ENCODE results near the gene TCF15. TPM values are rescaled to one million over a fixed set of nuclear protein-coding genes. Genes with fewer than 3 reads are reported as not detected.
"Not testable (repeated sequence)": the region's sequence is repeated elsewhere in the genome, so short reads cannot be mapped to it uniquely, and the experiment has no call there.

The TCF15 gene
- total RNA-seq, 1 donor from 2014 or later: not detected

- H4K20me1 ChIP-seq (ENCODE audit: insufficient read depth, low read length): peaks cover 24% of the 10 kb centered on the region
- H3K9me3 ChIP-seq (ENCODE audit: insufficient read depth, low read depth, low read length): no peaks in the 10 kb centered on the region
- peak overlapping the region; percentile 66 for H2AFZ ChIP-seq (ENCODE audit: low read depth, low read length)
- no peak overlapping the region for H3K4me3 Mint-ChIP-seq (ENCODE audit: unreplicated experiment)
- no peak overlapping the region for H3K27ac Mint-ChIP-seq (ENCODE audit: unreplicated experiment)
- no peak overlapping the region for H3K4me3 ChIP-seq (ENCODE audit: insufficient read depth, low read depth, low read length)
- DNase-seq (ENCODE audit: low read depth): no peak
- no peaks in the 10 kb centered on the region for H3K27me3 ChIP-seq (ENCODE audit: insufficient read depth, low read length)
- no peaks in the 10 kb centered on the region for H3K4me1 Mint-ChIP-seq (ENCODE audit: low read depth, unreplicated experiment)
- H3K9me3 Mint-ChIP-seq (ENCODE audit: unreplicated experiment): peaks cover 3% of the 10 kb centered on the region
- FAIRE-seq: no peak
- TF ChIP-seq CTCF (IDR thresholded peaks at IDR 0.05; ENCODE audit: insufficient read depth, low read depth, low read length): no peak
- peak; percentile 31 for TF ChIP-seq EZH2 (IDR thresholded peaks at IDR 0.05; ENCODE audit: insufficient read depth, low read length)
- H3K4me1 ChIP-seq (ENCODE audit: insufficient read depth, low read length): no peaks in the 10 kb centered on the region
- H3K27ac ChIP-seq (ENCODE audit: low read depth, low read length): no peak overlapping the region
- peaks cover 10% of the 10 kb centered on the region for H3K36me3 Mint-ChIP-seq (ENCODE audit: low read depth, unreplicated experiment)
- peak overlapping the region; percentile 67 for H3K4me2 ChIP-seq (ENCODE audit: low read length)
- peaks cover 9% of the 10 kb centered on the region for H3K36me3 ChIP-seq (ENCODE audit: insufficient read depth, low read length)
- peaks cover 10% of the 10 kb centered on the region for H3K79me2 ChIP-seq (ENCODE audit: insufficient read depth, low read length)
- H3K9ac ChIP-seq (ENCODE audit: low read length): peak overlapping the region; percentile 14
- peaks cover 15% of the 10 kb centered on the region for H3K27me3 Mint-ChIP-seq (ENCODE audit: low read depth, unreplicated experiment)
These were observed 32.5 kb upstream of the TCF15 start for GRCh38 chr20:642398-643174.

GRCh38 chr20:642013-642397 is 31.9 kb upstream of the TCF15 start:
- not testable (repeated sequence) for H3K4me3 ChIP-seq (ENCODE audit: insufficient read depth, low read depth, low read length); H3K4me1 Mint-ChIP-seq (ENCODE audit: low read depth, unreplicated experiment)

GRCh38 chr20:641516-641875 is 31.4 kb upstream of the TCF15 start:
- Mint-ChIP-seq H3K36me3 (ENCODE audit: low read depth, unreplicated experiment) (peaks cover 1% of the 10 kb centered on the region), H3K4me3 (ENCODE audit: unreplicated experiment) (no peak overlapping the region), H3K27me3 (ENCODE audit: low read depth, unreplicated experiment) (peaks cover 21% of the 10 kb centered on the region), H3K27ac (ENCODE audit: unreplicated experiment) (no peak overlapping the region), H3K9me3 (ENCODE audit: unreplicated experiment) (peaks cover 3% of the 10 kb centered on the region), H3K4me1 (ENCODE audit: low read depth, unreplicated experiment) (no peaks in the 10 kb centered on the region)
- no peak overlapping the region for H3K4me3 ChIP-seq (ENCODE audit: insufficient read depth, low read depth, low read length)
- peaks cover 13% of the 10 kb centered on the region for H4K20me1 ChIP-seq (ENCODE audit: insufficient read depth, low read length)
- H3K4me2 ChIP-seq (ENCODE audit: low read length): no peak overlapping the region
- H3K9me3 ChIP-seq (ENCODE audit: insufficient read depth, low read depth, low read length): no peaks in the 10 kb centered on the region
- DNase-seq (ENCODE audit: low read depth) (no peak), FAIRE-seq (no peak)
- H3K36me3 ChIP-seq (ENCODE audit: insufficient read depth, low read length): no peaks in the 10 kb centered on the region
- H3K27ac ChIP-seq (ENCODE audit: low read depth, low read length): no peak overlapping the region
- no peaks in the 10 kb centered on the region for H3K79me2 ChIP-seq (ENCODE audit: insufficient read depth, low read length)
- TF ChIP-seq EZH2 (IDR thresholded peaks at IDR 0.05; ENCODE audit: insufficient read depth, low read length) (no peak), CTCF (IDR thresholded peaks at IDR 0.05; ENCODE audit: insufficient read depth, low read depth, low read length) (no peak)
- no peaks in the 10 kb centered on the region for H3K4me1 ChIP-seq (ENCODE audit: insufficient read depth, low read length)
- H2AFZ ChIP-seq (ENCODE audit: low read depth, low read length): no peak overlapping the region
- H3K9ac ChIP-seq (ENCODE audit: low read length): no peak overlapping the region
- H3K27me3 ChIP-seq (ENCODE audit: insufficient read depth, low read length): peaks cover 2% of the 10 kb centered on the region

More at GRCh38 chr20:642013-642397, 31.9 kb upstream of the TCF15 start:
- not testable (repeated sequence) for H3K9me3 ChIP-seq (ENCODE audit: insufficient read depth, low read depth, low read length); H3K9me3 Mint-ChIP-seq (ENCODE audit: unreplicated experiment); H3K27ac Mint-ChIP-seq (ENCODE audit: unreplicated experiment); H3K4me3 Mint-ChIP-seq (ENCODE audit: unreplicated experiment); H3K9ac ChIP-seq (ENCODE audit: low read length); H2AFZ ChIP-seq (ENCODE audit: low read depth, low read length); H3K4me2 ChIP-seq (ENCODE audit: low read length); H3K27ac ChIP-seq (ENCODE audit: low read depth, low read length); DNase-seq (ENCODE audit: low read depth); H3K79me2 ChIP-seq (ENCODE audit: insufficient read depth, low read length); H3K27me3 ChIP-seq (ENCODE audit: insufficient read depth, low read length); FAIRE-seq; H3K4me1 ChIP-seq (ENCODE audit: insufficient read depth, low read length); H3K36me3 ChIP-seq (ENCODE audit: insufficient read depth, low read length); H3K36me3 Mint-ChIP-seq (ENCODE audit: low read depth, unreplicated experiment)
- H3K27me3 Mint-ChIP-seq (ENCODE audit: low read depth, unreplicated experiment): peaks cover 20% of the 10 kb centered on the region
- peaks cover 18% of the 10 kb centered on the region for H4K20me1 ChIP-seq (ENCODE audit: insufficient read depth, low read length)

All from astrocyte (in vitro differentiated cells and primary cell).